ENCODE data around the gene TP53INP2. TPM values are rescaled to one million over a fixed set of nuclear protein-coding genes. Genes with fewer than 3 reads are reported as not detected.

TP53INP2 gene
- total and polyA plus RNA-seq, 2 of the 13 experiments (the other 11 are each of a cell fraction or from before 2014, with no cell fraction given) = 5.2 to 18.8 TPM

GRCh38 chr20:34703424-34704176, 544 bp upstream of the TP53INP2 start (continued):
- TF ChIP-seq ZNF543 (CRISPR knock-in tag; IDR thresholded peaks at IDR 0.05) (no peak; the same call in 1 of the 2 replicates), ZSCAN20 (CRISPR knock-in tag; IDR thresholded peaks at IDR 0.05; ENCODE audit: borderline replicate concordance) (0 out of 2 replicates have a peak, but pooled peaks have one; percentile 7), HNF4A (CRISPR knock-in tag; IDR thresholded peaks at IDR 0.05) (no peak), KLF16 (CRISPR knock-in tag; IDR thresholded peaks at IDR 0.05) (no peak; a peak in 2 of 4 replicates), ZNF670 (CRISPR knock-in tag; IDR thresholded peaks at IDR 0.05; ENCODE audit: borderline replicate concordance) (no peak), ARNT (IDR thresholded peaks at IDR 0.05) (peak; percentile 27; the same call in 1 of the 2 replicates), ZNF337 (CRISPR knock-in tag; IDR thresholded peaks at IDR 0.05; ENCODE audit: borderline replicate concordance, low read depth) (no peak), SALL1 (CRISPR knock-in tag; IDR thresholded peaks at IDR 0.05) (peak; percentile 64), TIGD3 (CRISPR knock-in tag; IDR thresholded peaks at IDR 0.05; ENCODE audit: borderline replicate concordance) (peak; percentile 94), ATF4 (CRISPR knock-in tag; IDR thresholded peaks at IDR 0.05) (no peak; a peak in 1 of 4 replicates), ZBTB46 (CRISPR knock-in tag; IDR thresholded peaks at IDR 0.05; ENCODE audit: borderline replicate concordance) (no peak), FOXM1 (CRISPR knock-in tag; IDR thresholded peaks at IDR 0.05) (no peak), NFYB (CRISPR knock-in tag; IDR thresholded peaks at IDR 0.05) (no peak), SCMH1 (CRISPR knock-in tag; IDR thresholded peaks at IDR 0.05; ENCODE audit: borderline replicate concordance) (no peak), ZEB1 (IDR thresholded peaks at IDR 0.05; ENCODE audit: insufficient replicate concordance, low read depth) (no peak), POLR2A (IDR thresholded peaks at IDR 0.05; ENCODE audit: insufficient read depth in 1 of 2, low read depth in 2 of 2, low read length in 2 of 2) (peak; percentile 69 to 76), ARNTL (CRISPR knock-in tag; IDR thresholded peaks at IDR 0.05) (no peak), TEAD2 (CRISPR knock-in tag; IDR thresholded peaks at IDR 0.05) (no peak), ZNF879 (CRISPR knock-in tag; IDR thresholded peaks at IDR 0.05) (no peak), JUNB (CRISPR knock-in tag; IDR thresholded peaks at IDR 0.05; ENCODE audit: borderline replicate concordance) (peak; percentile 45; the same call in 1 of the 2 replicates), ARNT2 (CRISPR knock-in tag; IDR thresholded peaks at IDR 0.05; ENCODE audit: low read depth) (no peak), ZNF205 (CRISPR knock-in tag; IDR thresholded peaks at IDR 0.05) (no peak; the same call in 1 of the 2 replicates), ZMYM4 (CRISPR knock-in tag; IDR thresholded peaks at IDR 0.05) (0 out of 2 replicates have a peak, but pooled peaks have one; percentile 28), MATR3 (CRISPR knock-in tag; IDR thresholded peaks at IDR 0.05) (no peak), SP5 (CRISPR knock-in tag; IDR thresholded peaks at IDR 0.05; ENCODE audit: borderline replicate concordance, low read depth) (0 out of 2 replicates have a peak, but pooled peaks have one; percentile 47), ZNF230 (CRISPR knock-in tag; IDR thresholded peaks at IDR 0.05) (no peak), ZNF282 (IDR thresholded peaks at IDR 0.05; ENCODE audit: partially characterized antibody) (no peak), RARA (CRISPR knock-in tag; IDR thresholded peaks at IDR 0.05) (peak; percentile 81), ZNF703 (CRISPR knock-in tag; IDR thresholded peaks at IDR 0.05; ENCODE audit: borderline replicate concordance) (no peak)
